ENCODE data around the gene POLR2F.
"Not testable (repeated sequence)": the region's sequence is repeated elsewhere in the genome, so short reads cannot be mapped to it uniquely, and the experiment has no call there.

Gene POLR2F

GRCh38 chr22:37925767-37926166 lies 27.7 kb upstream of the POLR2F start:
- no peak for DNase-seq

DNA sequence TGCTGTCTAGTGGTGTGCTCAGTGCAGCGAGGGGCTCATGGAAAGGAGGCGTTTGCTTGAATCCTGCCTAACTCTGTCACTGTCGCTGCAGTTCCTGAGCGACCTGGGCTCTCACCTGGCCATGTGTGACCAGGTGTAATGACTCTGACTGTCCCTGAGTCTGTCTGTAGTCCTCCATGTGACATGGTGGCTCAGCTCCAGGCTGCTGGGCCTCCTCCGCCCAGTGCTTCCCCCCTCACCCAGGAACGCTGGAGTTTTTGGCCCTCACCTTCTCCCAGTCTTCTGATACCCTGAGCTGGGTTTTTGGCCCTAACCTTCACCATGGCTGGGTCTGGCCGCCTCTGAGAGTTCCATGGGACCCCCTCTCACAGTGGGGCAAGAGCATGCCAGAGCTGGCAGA lies 27.1 kb upstream of the POLR2F start:
- no peak for DNase-seq

- DNase-seq, result no peak
Measured at GRCh38 chr22:37926771-37927636, 26.5 kb upstream of the POLR2F start.

DNA sequence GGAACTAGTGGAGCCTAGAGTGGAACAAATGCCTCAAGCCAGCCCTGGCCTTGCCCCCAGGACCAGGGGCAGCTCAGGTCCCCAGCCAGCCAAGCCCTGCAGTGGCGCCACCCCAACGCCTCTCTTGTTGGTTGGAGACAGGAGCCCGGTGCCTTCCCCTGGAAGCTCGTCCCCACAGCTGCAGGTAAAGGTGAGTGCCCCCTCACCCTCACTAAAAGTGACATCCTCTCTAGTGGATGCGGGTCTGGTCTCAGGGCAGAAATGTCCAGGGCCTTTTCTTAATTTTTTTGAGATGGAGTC lies 25.9 kb upstream of the POLR2F start:
- no peak for DNase-seq

- no peak for DNase-seq
Measured at GRCh38 chr22:37929390-37929789, 24.1 kb upstream of the POLR2F start.

- peak in 1 of 2 donors; percentile 20 for DNase-seq
Measured at GRCh38 chr22:37930270-37930951, 23.1 kb upstream of the POLR2F start.

DNA sequence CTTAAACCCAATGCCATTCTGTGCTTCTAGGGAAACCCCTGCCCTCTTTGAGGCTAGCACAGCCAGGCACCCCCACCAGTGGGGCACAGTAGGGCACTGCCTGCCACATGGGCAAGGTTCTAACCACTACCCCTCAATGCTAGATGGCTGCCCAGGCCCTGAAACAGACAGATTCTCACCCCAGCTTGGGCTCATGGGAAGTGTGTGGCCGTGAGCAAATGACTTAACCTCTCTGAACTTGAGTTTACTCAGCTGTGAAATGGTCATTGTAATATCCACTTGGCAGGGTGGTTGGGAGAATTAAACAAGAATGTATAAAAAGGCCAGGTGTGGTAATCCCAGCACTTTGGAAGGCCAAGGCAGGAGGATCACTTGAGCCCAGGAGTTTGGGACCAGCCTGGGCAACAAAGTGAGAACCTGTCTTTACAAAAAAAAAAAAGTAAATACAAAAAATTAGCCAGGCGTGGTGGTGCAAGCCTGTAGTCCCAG lies 22.5 kb upstream of the POLR2F start:
- DNase-seq, result no peak

DNA sequence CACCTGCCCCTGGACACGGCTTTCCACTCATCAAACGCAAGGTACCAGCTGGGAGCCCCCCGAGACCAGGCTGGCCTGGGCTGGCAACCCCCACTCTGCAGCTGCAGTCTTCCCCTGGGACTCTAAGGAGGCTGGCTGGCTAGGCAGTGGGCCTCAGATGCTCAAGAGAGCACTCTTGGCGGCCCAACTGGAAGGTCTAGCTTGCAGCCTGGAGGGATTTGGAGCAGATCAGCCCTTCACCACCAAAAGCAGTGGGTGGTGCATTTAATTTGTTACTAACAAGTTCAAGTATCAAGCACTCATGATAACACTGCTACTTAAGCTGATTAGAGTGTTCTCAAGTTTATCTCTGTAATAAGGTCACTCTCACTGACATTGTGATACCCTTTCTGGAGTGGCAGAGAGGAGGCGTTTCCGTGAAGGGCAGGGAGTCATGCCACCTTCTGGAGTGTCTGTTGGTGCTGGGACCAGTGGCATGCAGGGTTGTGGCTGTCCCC lies 21.6 kb upstream of the POLR2F start:
- DNase-seq, result no peak

- no peak for DNase-seq
Measured at GRCh38 chr22:37932401-37932800, 21.1 kb upstream of the POLR2F start.

GRCh38 chr22:37932821-37933578 lies 20.5 kb upstream of the POLR2F start:
- DNase-seq, result no peak

GRCh38 chr22:37933711-37934376 lies 19.7 kb upstream of the POLR2F start:
- DNase-seq, result peak; percentile 79 to 80

GRCh38 chr22:37940698-37941376 lies 12.7 kb upstream of the POLR2F start:
- no peak for DNase-seq

DNA sequence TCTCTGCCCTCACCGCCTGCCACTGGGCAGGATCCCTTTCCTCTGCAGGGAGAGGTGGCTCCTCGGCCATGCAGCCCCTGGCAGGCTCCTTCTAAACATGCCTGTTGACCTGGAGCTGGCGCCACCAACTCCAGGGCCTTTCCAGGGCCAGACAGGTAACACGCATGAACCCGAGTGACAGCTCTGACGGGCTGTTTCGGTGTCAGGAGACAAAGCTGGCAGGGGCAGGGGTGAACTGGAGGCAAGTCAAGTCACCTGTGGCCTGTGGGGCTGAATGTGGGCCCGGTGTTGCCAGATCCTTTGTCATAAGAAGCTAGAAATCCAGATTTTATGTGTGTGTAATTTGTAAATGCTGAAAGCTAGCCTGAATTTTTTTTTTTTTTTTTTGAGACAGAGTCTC lies 11.4 kb upstream of the POLR2F start:
- no peak for DNase-seq

DNA sequence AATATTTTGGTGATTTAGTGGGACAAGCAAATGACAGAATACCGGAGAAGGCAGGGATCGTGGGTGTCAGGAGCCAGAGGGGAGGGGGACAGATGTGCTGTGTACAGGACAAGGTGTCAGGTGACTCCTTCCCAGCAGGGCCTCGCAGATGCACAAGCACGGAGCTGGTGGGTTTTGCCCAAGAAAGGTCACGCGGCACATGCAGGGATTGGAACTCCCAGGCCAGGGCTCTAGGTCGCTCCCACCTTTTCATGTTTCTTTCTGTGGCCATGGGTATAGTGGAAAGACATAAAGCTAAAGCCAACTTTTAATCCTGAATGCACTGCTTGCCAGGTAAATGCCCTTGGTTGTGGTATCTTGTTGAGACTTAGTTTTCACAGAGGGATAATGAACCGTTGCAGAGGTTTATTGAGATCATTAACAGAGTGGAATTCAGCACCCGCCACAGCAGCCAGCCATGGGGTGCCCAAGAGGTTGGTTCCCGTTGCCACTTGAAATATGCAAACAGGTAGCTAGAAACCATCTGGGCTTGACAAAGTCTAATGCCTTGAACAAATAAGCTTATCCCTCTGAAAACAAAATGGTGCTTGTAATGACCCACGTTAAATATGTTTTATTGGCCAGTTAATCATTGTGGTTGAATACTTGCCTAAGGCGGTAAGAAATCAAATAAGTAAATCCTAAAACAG lies 10.2 kb upstream of the POLR2F start:
- no peak for DNase-seq

DNA sequence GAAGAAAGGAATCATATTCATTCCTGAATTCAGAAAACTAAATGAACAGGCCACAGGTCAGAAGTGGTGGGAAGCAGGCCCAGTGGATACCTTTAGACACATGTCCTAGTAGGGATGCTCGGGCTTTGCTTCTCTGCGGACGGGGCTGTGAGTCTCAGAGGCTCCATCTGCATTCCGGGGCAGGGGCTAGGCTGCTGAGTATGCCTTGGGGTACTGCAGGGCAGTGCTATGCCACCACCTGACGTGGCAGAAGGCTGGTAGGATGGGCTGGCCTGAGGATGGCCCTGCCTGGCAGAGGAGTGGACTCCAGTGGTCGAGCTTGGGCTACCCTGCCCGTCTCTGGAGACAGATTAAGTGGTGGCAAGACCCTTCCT lies 9.7 kb upstream of the POLR2F start:
- DNase-seq, result no peak

GRCh38 chr22:37944423-37944822 lies 9.1 kb upstream of the POLR2F start:
- DNase-seq, result not testable (repeated sequence)

DNA sequence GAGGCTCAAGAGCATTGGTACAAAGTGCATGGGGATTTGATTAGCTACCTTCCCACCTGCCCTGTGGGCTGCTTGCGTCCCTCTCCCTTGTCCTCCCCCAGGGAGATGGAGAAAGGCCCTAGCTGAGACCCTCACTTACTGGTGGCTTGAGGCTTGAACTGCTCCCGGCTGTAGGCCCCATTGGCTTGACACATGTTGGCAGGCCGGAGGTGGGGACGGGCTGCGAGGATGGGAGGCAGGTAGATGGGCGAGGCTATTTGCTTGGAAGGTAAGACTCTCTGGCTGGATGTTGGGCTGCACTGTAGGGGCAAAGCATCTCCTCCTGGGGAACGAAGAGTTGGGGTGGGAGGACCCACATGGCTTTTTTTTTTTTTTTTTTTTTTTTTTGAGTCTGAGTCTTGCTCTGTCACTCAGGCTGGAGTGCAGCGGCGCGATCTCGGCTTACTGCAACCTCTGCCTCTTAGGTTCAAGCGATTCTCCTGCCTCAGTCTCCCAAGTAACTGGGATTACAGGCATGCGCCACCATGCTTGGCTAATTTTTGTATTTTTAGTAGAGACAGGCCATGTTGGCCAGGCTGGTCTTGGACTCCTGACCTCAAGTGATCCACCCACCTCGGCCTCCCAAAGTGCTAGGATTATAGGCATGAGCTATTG lies 6.2 kb upstream of the POLR2F start:
- not testable (repeated sequence) for DNase-seq

DNA sequence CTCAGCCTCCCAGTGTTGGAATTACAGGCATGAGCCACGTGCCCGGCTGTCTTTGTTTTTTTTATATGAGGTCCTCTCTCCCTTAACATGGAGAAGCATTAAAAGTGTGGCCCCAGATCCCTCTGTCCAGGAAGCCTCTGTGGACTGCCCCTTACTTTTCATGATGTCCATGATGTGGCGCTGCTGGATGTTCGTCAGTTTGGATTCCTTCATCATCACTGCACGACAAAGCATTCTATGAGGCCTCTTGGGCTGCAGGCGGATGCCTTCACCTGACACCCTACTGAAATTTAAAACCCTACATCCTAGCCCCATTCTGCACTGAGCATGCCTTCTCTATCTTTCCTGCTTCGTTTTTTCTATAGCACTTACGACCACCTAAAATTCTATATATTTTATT lies 2.2 kb upstream of the POLR2F start:
- no peak for DNase-seq

DNA sequence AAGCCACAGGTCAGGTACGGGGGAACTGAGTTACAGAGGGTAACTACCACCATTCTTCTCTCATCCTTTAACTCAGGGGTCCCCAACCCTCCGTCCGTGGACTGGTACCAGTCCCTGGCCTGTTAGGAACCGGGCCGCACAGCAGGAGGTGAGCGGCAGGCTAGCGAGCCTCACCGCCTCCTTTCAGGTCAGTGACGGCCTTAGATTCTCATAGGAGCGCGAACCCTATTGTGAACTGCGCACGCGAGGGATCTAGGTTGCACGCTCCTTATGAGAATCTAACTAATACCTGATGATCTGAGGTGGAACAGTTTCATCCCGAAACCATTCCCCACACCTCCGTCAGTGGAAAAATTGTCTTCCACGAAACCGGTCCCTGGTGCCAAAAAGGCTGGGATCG lies 870 bp upstream of the POLR2F start:
- not testable (repeated sequence) for DNase-seq

DNA sequence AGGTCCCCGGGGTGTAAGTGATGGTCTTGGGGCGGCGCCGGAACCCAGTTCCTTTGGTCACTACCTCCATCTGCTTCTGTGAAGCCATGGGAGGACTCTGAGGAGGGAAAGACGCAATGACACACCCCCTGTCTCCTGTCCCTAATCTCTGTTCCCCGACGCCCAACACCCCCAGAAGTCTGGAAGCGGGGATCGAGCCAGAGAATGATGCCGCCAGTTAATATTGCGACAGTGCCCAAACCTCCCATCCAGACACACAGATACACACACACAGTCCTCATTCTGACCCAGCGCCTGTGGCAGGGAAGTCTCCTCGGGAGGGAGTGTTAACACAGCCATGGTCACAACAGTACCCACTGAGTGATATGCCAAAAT lies 450 bp upstream of the POLR2F start:
- no peak for DNase-seq

DNA sequence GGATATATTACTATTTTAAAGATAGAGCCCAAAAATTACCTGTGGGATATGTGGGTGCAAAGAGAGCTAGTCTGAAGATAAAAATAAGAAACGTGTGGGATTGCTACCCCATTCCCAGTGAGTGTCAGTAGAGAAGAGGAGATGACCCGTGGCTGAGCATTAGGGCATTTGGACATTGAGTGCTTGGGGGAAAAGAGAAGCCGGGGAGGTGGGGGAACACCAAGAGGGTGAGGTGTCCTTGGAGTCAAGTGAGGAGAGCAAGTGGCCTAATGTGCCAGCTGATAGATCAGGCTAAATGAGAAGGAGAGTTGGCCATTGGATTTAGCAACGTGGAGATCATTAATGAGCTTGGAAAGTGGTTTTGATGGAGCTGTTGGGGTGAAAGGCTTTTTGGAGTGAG lies 1.2 kb downstream of the POLR2F start:
- DNase-seq, result no peak

Measured in CD4-positive, alpha-beta T cell treated with Interferon alpha-2 for 1 hour (primary cell).